Small intestine (tissue), 7 donors: ENCODE results near the gene FHIT. TPM values are rescaled to one million over a fixed set of nuclear protein-coding genes. Genes with fewer than 3 reads are reported as not detected.

Experiments used
- DNase-seq, 2 donors: peaks; one replicate each; pipeline versions ENCODE4 v3.0.0 to v3.0.0-alpha.2; 2013
- FAIRE-seq: peaks from 2 replicates; lab custom pipeline; 2012; peaks lifted over from hg19 to GRCh38; lab: Jason Lieb, UNC
- H3K27ac ChIP-seq, 3 donors: one replicate each; pipeline ENCODE4 v1.5.1; 2013; ENCODE audit warnings: low read length in 2 of 3, mild to moderate bottlenecking in 2 of 3, control low read depth in 1 of 3, inconsistent platforms in 1 of 3, low read depth in 1 of 3, moderate library complexity in 1 of 3
- H3K27me3 ChIP-seq, 3 donors: one replicate each; pipeline ENCODE4 v1.6.1; 2013; ENCODE audit warnings: low read length in 3 of 3, inconsistent platforms in 1 of 3; ENCODE audit not compliant: control insufficient read depth in 3 of 3, insufficient read depth in 3 of 3
- H3K36me3 ChIP-seq, 3 donors: one replicate each; pipeline ENCODE4 v1.6.1; 2013; ENCODE audit warnings: low read length in 3 of 3, inconsistent platforms in 1 of 3, low read depth in 1 of 3, mild to moderate bottlenecking in 1 of 3, moderate library complexity in 1 of 3; ENCODE audit not compliant: control insufficient read depth in 3 of 3, insufficient read depth in 2 of 3
- H3K4me1 ChIP-seq, 3 donors: one replicate each; pipeline ENCODE4 v1.6.1; 2013; ENCODE audit warnings: low read length in 2 of 3, inconsistent platforms in 1 of 3, low read depth in 1 of 3, mild to moderate bottlenecking in 1 of 3, moderate library complexity in 1 of 3; ENCODE audit not compliant: control insufficient read depth in 3 of 3, insufficient read depth in 2 of 3
- H3K4me3 ChIP-seq, 3 donors: one replicate each; pipeline ENCODE4 v1.5.1; 2013; ENCODE audit warnings: low read length in 3 of 3, control low read depth in 1 of 3, inconsistent platforms in 1 of 3, low read depth in 1 of 3, mild to moderate bottlenecking in 1 of 3, moderate library complexity in 1 of 3
- H3K9me3 ChIP-seq, 2 donors: one replicate each; pipeline ENCODE4 v1.6.1; 2013; ENCODE audit warnings: low read depth in 1 of 2, low read length in 1 of 2; ENCODE audit not compliant: control insufficient read depth in 2 of 2, insufficient read depth in 1 of 2
- WGBS, 3 donors: extraction: QIAGEN DNeasy Blood & Tissue Kit; methylation state at CpG; one replicate each; pipeline ENCODE4 v1.1.7; 2013; 5-methylcytosine and 5-hydroxymethylcytosine counted together
- polyA plus RNA-seq, 4 donors: library from polyadenylated mRNA; stranded (reverse) in 3 of 4; unstranded in 1 of 4; fragments of 200-250 nt in 3 of 4; fragments of 120-200 nt in 1 of 4; gene quantifications; one replicate each; pipeline versions ENCODE4 v1.2.1 to v1.2.3, GENCODE V29; 2013
- donor health status: healthy with polysubstance abuse.
- donor health status: control.
- donor health status: control.
- donor health status: Bipolar disorder and iron deficiency.
- donor health status: healthy.

FHIT gene
- polyA plus RNA-seq, 4 donors, result 4.4 to 30.4 (median 7.0) TPM

DNA sequence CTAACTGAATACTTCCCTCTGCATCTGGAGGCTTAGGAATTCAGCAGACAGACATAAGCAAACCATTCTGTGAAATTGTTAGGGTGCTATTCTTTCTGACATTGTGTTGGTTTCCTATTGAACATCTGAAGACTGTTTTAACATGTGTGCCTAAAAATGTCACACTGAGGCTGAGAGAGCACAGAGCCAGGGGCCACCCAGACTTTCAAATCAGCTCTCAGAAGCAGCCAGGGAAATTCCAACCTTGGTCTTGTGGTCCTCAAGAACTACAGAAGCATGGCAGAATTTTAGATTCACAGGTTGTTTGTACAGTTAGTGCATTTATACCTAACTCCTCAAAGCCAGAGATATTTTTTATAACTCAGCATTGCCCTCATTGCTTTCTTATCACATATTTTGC, 1272.3 kb downstream of the FHIT start:
- Histone ChIP-seq H3K36me3 (no peaks in the 10 kb centered on the region), H3K4me3 (no peak overlapping the region), H3K9me3 (no peaks in the 10 kb centered on the region), H3K4me1 (no peaks in the 10 kb centered on the region), H3K27ac (no peak overlapping the region), H3K27me3 (no peaks in the 10 kb centered on the region)
- DNase-seq (no peak), FAIRE-seq (no peak)

DNA sequence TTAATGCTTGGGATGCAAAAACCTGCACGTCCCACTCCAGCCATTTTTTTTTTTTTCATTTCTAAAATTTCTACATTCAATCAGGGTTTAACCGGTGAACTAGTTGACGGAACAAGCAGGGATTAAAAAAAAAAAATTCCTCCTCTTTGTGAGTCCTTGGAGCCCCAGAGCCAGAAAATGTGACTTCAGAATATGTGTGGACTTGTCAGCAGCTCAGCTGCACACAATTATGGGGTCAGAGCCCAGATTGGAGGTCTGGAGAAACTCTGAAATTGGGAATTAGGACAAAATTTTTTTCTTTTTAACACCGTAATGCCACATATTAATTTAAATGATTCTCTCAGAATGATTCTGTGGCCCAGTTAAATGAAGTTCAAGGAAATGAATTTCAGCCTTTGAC, 1280.5 kb downstream of the FHIT start:
- Histone ChIP-seq H3K36me3 (no peaks in the 10 kb centered on the region), H3K9me3 (no peaks in the 10 kb centered on the region), H3K27me3 (no peaks in the 10 kb centered on the region), H3K4me3 (no peak overlapping the region), H3K27ac (no peak overlapping the region), H3K4me1 (no peaks in the 10 kb centered on the region)
- DNase-seq (no peak), FAIRE-seq (no peak)
- 88 to 93% (median 90%) methylated on average over 4 of the region's 4 CpGs for WGBS, 3 donors

DNA sequence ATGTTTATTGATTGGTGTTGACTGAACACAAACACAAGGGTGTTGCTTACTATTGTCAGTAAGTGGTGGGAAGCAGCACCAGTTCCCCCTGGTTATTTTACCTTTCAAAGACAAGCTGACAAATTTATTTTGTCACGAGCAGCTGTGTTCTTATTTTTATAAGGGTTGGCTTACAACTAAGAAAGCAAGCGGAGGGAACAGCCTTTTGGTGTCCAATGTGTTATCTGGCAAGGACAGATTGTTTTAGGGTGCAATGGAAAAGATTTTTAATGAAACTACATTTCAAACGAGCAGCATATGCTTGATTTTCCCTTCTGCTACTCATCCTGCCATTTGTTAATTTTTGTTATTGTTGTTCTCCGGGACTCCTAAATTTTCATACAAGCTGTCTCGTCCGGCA, 1280.9 kb downstream of the FHIT start:
- 85 to 93% (median 89%) methylated on average over 6 of the region's 6 CpGs for WGBS, 3 donors
- H3K36me3 ChIP-seq, result no peaks in the 10 kb centered on the region
- no peaks in the 10 kb centered on the region for H3K27me3 ChIP-seq
- no peak overlapping the region for H3K27ac ChIP-seq
- DNase-seq (no peak), FAIRE-seq (no peak)
- no peaks in the 10 kb centered on the region for H3K9me3 ChIP-seq
- no peaks in the 10 kb centered on the region for H3K4me1 ChIP-seq
- no peak overlapping the region for H3K4me3 ChIP-seq

DNA sequence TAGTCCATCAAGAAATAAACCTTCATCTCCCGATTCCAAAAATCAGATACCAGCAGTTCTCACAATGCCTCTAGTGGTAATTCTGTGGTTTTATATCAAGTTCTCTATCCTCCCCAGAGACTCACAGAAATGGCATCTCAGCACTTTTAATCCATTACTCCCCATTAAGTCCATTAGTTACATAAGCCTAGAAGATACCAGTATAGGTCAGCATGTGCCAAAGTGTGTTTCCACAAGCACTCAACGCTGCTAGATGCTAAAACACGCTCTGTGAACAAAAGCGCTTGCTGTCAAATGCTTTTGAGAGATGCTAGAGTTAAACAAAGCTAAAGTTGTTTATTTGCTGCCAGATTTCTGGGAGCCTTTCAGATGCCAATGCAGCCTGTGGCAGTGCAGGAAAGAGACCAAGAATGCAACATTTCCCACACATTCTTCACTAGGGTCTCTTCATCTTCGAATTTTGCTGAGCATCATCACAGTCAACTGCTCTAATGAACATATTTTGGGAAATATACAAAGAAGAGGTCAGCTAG, 1282.7 kb downstream of the FHIT start:
- WGBS, 3 donors, result 81 to 88% (median 81%) methylated on average over 5 of the region's 5 CpGs
- DNase-seq, result no peak
- FAIRE-seq, result no peak
- Histone ChIP-seq H3K27ac (no peak overlapping the region), H3K27me3 (no peaks in the 10 kb centered on the region), H3K4me1 (no peaks in the 10 kb centered on the region), H3K36me3 (no peaks in the 10 kb centered on the region), H3K4me3 (no peak overlapping the region), H3K9me3 (no peaks in the 10 kb centered on the region)

DNA sequence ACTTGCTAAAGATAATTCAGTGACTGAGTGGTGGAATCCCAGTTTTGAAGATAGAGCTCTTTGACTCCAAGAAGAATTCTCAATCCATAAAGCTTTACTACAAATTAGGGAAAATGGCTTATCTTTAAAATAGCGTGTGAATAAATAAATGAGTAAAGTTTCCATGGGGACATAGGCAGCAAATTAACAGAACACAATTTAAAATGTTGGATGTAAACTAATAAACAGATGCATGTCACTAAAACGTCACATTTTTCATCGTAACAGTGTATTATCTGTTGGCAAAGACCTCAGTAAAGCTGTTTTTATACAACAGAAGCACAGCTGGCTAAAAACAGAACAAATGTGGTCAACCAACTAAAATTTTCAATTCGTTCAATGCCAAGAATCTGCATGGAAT, 1287.6 kb downstream of the FHIT start:
- Histone ChIP-seq H3K4me1 (no peaks in the 10 kb centered on the region), H3K4me3 (no peak overlapping the region), H3K27me3 (no peaks in the 10 kb centered on the region), H3K9me3 (peaks cover 0 to 3% of the 10 kb centered on the region in 2 donors), H3K27ac (no peak overlapping the region), H3K36me3 (no peaks in the 10 kb centered on the region)
- WGBS, 3 donors, result 57 to 85% (median 78%) methylated on average over 4 of the region's 4 CpGs
- DNase-seq (no peak), FAIRE-seq (no peak)

DNA sequence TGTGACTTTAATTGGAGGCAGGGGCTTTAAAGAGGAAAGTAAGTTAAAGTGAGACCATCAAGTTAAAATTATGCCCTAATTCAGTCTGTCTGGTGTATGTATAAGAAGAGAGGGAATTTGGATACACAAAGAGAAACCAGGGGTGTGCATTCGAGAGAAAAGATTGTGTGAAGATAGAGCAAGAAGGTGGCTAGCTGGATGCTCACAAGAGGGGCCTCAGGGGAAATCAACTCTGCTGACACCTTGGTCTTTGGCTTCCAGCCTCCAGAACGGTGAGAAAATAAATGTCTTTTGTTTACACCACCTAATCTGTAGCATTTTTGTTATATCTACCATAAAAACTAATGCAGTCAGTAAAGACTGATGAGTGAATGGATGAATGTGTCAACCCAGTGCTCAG, 1294.1 kb downstream of the FHIT start:
- no peak overlapping the region for H3K27ac ChIP-seq
- H3K36me3 ChIP-seq, result no peaks in the 10 kb centered on the region
- no peaks in the 10 kb centered on the region for H3K4me1 ChIP-seq
- DNase-seq, result no peak
- no peaks in the 10 kb centered on the region for H3K27me3 ChIP-seq
- FAIRE-seq, result no peak
- peaks cover 0 to 3% of the 10 kb centered on the region in 2 donors for H3K9me3 ChIP-seq
- WGBS, 3 donors, result 58 to 75% (median 68%) methylated on average over 2 of the region's 2 CpGs
- H3K4me3 ChIP-seq, result no peak overlapping the region

DNA sequence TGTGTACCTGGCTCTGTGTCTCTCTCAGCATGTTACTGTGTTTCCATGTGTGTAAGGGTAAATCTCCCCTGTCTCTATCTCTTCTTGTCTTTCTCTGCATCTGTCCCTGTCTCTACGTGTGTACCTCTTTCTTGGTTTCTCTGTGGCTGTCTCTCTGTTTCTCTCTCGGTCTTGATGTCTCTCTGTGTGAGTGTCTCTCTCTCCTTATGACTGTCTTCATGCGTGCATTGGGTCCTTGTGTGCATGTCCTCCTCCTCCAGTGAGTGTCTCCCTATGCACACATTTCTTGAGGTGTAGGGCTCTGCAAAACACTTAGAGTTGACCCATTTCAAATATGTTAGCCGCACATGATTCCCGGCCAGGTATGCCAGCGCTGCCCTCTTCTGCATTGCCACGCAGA, 1298.1 kb downstream of the FHIT start:
- Histone ChIP-seq H3K36me3 (no peaks in the 10 kb centered on the region), H3K4me1 (no peaks in the 10 kb centered on the region), H3K27ac (no peak overlapping the region), H3K9me3 (no peaks in the 10 kb centered on the region), H3K4me3 (no peak overlapping the region), H3K27me3 (no peaks in the 10 kb centered on the region)
- WGBS, 3 donors, result 89 to 91% (median 91%) methylated on average over 7 of the region's 7 CpGs
- DNase-seq (no peak), FAIRE-seq (no peak)

DNA sequence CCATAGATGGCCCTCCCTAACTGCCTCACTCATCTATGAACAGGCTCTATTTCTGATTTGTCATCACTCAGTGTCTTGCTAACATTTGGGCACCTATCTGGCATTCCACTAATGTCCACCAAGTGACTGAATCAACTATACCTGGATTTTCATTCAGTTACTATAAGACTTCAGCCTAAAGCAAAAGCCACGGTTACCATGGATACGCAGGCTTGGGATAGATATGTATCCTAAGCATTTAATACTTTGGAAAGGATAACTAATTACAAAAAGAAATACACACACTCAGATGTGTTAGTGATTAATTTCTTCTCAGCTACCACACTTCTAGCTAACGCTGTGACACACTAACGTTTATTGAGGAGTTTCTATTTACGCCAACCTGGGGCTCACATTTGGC, 1301.9 kb downstream of the FHIT start:
- FAIRE-seq (no peak), DNase-seq (no peak)
- Histone ChIP-seq H3K36me3 (no peaks in the 10 kb centered on the region), H3K27me3 (no peaks in the 10 kb centered on the region), H3K4me1 (no peaks in the 10 kb centered on the region), H3K27ac (no peak overlapping the region), H3K4me3 (no peak overlapping the region), H3K9me3 (no peaks in the 10 kb centered on the region)
- WGBS, 3 donors, result 73 to 84% (median 78%) methylated on average over 5 of the region's 5 CpGs

DNA sequence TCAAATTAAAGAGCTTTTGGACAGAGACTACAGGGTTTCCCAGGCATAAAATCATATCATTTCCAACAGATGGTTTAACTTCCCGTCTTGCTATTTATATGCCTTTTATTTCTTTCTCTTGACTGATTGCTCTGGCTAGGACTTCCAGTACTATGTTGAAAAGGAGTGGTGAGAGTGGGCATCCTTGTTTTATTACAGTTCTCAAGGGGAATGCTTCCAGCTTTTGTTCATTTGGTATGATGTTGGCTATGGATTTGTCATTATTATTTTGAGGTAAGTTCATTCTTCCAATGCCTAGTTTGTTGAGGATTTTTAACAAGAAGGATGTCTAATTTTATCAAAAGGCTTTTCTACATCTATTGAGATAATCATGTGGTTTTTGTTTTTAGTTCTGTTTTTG, 1304.9 kb downstream of the FHIT start:
- DNase-seq, result no peak
- no peak for FAIRE-seq
- Histone ChIP-seq H3K9me3 (no peaks in the 10 kb centered on the region), H3K27ac (no peak overlapping the region), H3K4me3 (no peak overlapping the region), H3K4me1 (no peaks in the 10 kb centered on the region), H3K36me3 (no peaks in the 10 kb centered on the region), H3K27me3 (no peaks in the 10 kb centered on the region)
- 65 to 82% (median 77%) methylated on average over 1 of the region's 1 CpG for WGBS, 3 donors
